COLO668 (cell line): ENCODE results near the gene ABCB11.
A peak's percentile ranks its signal among the peaks of the same experiment; 100 is the strongest.
"Not testable (repeated sequence)": the region's sequence is repeated elsewhere in the genome, so short reads cannot be mapped to it uniquely, and the experiment has no call there.

Experiments used
- DNase-seq: peaks from one replicate; lab custom pipeline; 2025; ENCODE audit not compliant: unreplicated experiment; lab: John Stamatoyannopoulos, UW

The ABCB11 gene

DNA sequence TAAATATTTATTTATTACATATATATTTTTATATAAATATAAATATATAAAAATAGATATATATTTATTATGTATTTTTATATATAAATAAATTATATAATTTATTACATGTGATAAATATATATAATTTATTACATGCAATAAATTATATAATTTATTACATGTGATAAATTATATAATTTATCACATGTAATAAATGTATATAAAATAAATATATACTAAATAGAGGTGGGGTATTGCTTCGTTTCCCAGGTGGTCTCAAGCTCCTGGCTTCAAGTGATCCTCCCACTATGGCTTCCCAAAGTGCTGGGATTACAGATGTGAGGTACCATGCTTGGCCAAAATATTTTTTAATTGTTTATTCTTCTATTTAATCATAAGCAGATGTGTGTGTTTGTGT lies 133.7 kb downstream of the ABCB11 start:
- DNase-seq, result no peak

DNA sequence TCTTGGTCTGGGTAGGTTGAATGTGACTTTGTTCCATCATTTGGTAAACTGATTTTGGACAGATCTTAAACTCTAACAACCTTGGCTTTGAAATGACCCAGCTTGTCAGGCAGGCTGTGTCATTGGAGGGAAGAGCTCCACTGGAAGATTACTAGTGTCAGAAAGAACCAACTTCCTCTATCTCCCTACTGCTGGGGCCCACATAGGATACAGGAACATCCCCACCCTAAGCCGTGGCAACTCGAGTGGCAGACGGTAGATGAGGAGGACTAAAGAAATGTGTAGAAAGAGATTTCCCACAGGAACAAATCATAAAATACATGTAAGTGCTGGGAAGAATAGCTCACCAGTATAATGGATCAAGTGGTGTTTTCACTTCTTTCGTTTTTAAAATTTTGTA lies 134.3 kb downstream of the ABCB11 start:
- no peak for DNase-seq

DNA sequence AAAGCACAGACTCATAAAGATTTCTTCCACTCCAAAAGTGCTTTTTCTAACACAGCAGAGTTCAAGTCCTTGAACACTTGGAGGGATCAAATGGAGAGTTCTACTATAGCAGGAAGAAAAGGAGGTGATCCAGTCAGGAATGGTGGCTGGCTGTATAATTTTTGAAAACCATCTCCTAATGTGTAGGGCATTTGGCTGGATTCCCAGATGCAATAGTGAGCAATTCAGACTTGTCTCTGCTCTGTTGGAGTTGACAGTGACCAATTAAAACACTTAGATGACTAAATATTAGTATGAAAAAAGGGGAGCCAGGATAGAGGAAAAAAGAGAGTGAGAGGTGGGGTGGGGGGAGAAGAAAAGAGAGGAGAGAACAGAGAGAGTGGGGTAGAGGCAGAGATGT lies 135.4 kb downstream of the ABCB11 start:
- no peak for DNase-seq

GRCh38 chr2:168894720-168895119 lies 136.4 kb downstream of the ABCB11 start:
- DNase-seq, result no peak

GRCh38 chr2:168894101-168894500 lies 137.0 kb downstream of the ABCB11 start:
- DNase-seq, result no peak

DNA sequence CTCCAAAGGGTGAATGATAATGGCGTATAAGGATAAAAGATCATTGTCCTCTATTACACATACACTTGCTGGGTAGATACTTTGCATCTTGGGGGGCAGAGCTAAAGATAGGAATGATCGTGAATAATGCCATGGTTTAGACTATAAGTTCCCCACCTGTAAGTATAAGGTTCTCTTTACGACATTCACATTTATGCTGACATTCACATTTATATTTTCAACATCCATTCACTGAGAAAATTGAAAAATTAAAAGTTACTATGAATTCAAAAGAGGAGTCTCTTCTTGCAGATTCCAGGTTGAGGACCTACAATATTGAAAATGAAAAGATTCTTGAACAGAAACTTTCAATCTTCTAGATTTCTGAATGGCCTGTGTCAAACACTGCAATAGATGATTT lies 138.8 kb downstream of the ABCB11 start:
- no peak for DNase-seq

DNA sequence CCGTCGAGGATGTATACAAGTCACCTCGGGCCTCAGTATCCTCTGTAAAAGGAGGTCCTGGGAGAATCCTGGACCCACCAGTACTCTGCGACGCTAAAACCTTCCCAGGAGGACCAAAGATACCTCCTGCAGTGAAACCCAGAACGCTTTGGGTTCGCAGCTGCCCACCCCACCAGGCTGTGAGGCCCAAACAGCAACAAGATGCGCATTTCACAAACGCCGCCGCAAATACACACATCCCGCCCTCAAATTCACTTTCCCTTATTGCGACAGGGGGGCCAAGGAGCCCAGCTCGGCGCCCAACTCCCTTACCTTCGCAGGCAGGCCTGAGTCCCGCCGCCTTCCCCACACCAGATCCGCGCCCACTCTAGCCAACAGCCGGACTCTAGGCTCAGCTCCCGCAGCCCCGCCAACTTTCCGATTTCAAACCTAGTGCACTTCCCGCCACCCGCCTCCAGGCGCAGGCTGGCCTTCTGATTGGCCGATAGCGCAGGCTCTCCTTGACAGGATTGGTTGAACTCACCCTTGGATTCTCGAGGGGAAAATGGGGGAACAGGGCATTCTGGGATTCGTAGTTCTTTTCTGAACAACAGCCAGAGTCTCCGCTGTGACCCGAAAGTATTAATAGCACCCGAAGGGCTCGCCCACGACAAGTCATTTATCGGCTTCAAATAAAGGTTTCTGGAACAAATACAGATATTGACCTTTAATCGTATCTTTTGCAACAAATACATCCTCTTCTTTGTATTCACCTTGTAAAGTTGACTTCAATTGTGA lies 140.9 kb downstream of the ABCB11 start, which contains the start of gene SPC25:
Gene SPC25, minus strand, starts transcription at position 425 of the 777 bp plus-strand sequence. CDS start 911 bp downstream, outside the sequence.
- DNase-seq, result peak; percentile 91

DNA sequence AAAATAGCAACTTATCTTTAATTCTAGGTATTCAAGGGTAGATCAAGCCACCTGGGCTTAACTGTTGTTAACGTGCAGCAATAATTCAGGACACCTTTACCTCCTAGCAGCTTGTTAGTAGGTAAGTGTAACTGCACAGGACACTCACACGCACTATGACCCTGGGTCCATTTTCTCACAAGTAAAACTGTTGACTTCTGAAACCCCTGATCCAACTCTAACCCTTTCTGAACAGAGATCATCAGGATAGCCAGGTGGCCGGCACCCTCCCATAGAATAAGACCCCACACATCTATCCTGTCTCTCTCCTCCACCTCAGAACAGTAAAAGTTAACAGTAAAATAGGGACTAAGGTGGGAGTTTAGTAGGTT lies 141.5 kb downstream of the ABCB11 start:
- DNase-seq, result no peak

DNA sequence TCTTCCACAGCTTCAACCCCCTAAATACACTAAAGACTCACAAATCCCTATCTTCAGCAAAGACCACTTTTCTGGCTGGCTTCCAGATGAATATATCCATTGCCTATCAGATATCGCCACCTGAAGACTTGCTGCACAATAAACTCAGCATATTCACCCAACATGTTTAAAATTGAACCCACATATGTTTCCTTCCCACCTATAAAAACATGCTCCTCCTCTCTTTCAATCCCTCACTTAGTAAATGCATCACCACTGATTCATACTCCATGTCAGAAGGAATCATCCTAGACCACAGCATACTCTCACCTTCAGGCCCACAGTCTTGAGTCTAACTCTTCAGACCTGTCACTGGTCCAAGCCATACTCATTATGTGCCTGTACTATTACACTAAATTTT lies 146.1 kb downstream of the ABCB11 start:
- DNase-seq, result no peak

DNA sequence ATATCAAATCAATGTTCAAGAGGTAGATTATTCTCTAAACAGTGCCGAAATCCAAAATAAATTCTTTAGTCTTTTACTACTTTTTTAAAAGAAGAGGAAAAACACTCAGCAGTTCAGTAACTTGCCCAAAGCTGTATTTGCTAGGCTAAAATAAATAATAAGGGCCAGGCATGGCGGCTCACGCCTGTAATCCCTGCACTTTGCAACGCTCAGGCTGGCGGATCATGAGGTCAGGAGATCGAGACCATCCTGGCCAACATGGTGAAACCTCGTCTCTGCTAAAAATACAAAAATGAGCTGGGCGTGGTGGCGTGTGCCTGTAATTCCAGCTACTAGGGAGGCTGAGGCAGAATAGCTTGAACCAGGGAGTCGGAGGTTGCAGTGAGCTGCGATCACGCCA lies 149.0 kb downstream of the ABCB11 start:
- DNase-seq, result not testable (repeated sequence)

GRCh38 chr2:168874368-168875054 lies 156.6 kb downstream of the ABCB11 start:
- DNase-seq, result no peak

GRCh38 chr2:168870824-168871223 lies 160.3 kb downstream of the ABCB11 start:
- DNase-seq, result not testable (repeated sequence)
